ENCODE data around the gene CHCHD6.

Gene CHCHD6

DNA sequence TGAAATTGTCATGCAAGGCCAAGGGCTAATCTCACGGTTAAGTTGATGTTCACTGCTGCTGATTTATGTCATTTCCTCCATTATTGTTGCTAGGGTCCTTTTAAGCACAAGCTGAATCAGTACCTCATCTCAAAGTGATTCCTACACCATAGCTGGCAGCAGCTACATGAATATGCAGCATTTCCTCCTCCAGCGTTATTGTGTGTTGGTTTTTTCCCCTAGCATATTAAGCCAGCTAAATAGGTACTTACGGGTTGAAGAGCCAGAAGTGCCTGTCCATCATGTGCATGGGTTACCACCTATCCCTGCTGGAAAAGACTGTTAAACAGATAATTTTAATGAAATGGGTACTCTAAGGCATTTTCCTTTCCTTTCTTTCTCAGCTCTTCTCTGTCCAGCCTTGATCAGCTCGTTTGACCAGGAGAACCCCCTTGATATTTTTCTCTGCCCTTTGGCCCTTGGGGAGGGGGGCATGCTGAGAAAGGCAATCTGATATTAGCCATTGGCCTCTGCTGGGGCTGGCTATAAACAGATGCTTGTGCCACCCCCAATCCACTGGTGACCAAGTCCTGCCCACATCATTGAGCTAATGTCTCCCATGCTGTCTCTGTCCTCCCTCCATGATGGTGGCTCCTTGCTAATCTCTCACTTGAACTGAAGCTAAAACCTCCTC, 163.3 kb downstream of the CHCHD6 start:
- no peak for DNase-seq

DNA sequence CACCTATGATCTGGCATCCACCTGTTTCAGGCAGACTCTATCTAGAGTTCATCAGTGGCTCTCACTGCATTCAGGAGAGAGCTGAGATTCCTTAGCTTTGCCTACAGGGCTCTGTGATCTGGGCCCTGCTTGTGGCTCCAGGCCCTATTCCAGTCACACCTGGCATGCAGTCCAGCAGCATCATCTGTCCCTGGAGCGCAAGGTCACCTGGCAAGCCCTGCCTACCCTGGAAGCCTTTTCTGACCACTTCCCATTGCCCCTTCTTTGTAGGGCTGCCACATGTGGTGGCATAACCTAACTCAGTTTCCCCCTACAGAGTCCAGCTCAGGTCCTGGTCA, 163.8 kb downstream of the CHCHD6 start:
- no peak for DNase-seq

- no peak for DNase-seq
Measured at GRCh38 chr3:126870608-126871210, 166.7 kb downstream of the CHCHD6 start.

GRCh38 chr3:126872701-126873342, 168.8 kb downstream of the CHCHD6 start:
- DNase-seq = no peak

DNA sequence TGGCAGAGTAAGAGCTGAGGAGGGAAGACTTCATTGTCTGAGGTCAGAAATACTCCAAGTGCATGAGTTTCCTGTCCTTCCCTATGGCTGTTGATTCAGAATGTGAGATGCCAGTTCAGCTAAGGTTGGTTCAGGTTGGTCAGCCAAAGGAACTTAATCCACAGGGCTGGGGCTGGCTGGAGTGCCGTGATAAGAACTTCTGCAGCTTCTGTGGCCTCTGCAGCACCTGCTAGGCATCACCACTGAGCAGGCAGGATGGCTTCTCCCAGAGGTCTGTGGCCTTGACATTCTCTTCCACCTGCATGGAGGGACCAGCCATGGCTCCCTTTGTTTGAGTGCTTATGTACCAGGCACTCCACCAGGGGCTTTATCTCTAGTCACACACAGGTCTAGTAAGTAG, 169.4 kb downstream of the CHCHD6 start:
- DNase-seq = no peak

GRCh38 chr3:126878664-126879063, 174.6 kb downstream of the CHCHD6 start:
- DNase-seq = no peak

DNA sequence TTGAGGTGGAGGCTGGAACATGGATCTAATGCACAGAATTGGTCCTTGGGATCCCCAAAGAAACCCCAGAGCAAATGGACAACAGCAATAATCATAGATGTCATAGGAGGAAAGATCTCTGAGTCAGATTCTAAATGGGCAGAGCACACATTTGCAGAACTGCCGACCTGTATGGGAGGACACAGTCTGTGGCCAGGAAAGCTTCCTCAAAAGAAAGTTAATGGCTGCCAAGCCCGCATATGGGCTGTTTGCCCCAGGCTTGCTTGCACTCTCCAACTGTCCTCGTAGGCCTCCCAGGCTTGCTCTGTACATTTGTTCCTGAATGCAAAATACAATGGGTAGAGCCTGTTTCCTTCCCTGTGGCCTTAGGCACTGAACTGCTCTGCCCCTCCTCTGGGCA, 176.9 kb downstream of the CHCHD6 start:
- no peak for DNase-seq

- no peak for DNase-seq
Measured at GRCh38 chr3:126881861-126882260, 177.8 kb downstream of the CHCHD6 start.

GRCh38 chr3:126883241-126883640, 179.2 kb downstream of the CHCHD6 start:
- no peak for DNase-seq

- DNase-seq = no peak
Measured at GRCh38 chr3:126885425-126885824, 181.4 kb downstream of the CHCHD6 start.

DNA sequence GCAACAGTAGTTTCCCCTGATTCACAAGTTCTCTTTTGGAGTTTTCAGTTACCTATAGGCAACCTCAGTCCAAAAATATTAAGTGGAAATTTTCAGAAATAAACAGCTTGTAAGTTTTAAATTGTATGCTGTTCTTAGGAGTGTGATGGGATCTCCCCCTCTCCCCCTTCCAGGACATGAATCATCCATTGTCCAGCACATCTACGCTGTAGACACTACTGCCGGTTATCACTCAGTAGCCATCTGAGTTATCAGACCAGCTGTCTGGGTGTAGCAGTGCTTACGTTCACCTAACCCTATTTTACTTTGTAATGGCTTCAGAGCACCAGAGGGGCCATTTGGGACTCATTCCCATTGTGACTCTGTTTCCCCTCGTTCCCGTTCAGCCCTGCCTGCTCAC, 182.2 kb downstream of the CHCHD6 start:
- DNase-seq = no peak

GRCh38 chr3:126887686-126888085, 183.6 kb downstream of the CHCHD6 start:
- DNase-seq = no peak

- DNase-seq = no peak
Measured at GRCh38 chr3:126888186-126888760, 184.2 kb downstream of the CHCHD6 start.

DNA sequence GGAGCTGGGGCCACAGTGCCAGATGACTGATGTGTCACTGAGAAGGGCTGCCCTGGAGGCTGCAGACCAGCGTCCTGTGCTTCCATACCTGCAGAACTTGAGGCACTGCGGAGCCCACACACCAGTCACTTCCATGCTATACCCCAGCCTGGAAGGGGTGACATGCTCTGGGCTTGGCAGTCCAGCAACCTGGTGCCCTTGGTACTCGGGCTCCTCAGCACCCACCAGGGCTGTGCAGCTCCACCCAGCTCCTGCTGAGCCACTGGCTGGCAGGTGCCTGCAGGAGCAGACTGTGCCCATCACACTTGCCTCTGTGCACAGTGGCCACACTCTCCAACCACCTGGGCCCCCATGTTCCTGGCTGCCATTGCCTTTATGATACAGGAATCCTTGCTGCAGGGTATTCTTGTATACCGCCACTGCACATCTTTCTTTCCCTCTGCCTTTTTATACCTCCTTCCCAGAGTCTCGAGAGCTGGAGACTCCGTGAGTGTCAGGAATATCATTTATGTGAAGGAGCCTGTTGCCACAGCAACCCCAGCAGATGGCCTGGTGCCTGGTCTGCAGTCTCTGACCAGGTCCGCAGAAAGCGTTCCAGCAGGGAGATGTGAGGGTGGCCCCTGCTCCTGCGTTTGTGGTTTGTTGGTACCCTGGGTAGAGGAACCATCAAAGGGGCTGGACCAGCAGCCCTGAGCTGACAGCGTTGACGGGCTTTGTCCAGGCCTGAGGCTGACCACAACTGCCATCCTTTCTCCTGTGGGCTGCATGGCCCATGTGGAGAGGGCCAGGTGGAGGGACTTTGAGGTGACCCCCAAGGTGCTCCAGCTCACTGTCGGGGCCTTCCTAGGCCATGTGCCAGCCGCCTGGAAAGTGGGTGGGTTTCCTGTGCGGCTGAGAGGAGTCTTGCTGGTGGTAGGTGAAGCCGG, 185.5 kb downstream of the CHCHD6 start:
- no peak for DNase-seq

DNA sequence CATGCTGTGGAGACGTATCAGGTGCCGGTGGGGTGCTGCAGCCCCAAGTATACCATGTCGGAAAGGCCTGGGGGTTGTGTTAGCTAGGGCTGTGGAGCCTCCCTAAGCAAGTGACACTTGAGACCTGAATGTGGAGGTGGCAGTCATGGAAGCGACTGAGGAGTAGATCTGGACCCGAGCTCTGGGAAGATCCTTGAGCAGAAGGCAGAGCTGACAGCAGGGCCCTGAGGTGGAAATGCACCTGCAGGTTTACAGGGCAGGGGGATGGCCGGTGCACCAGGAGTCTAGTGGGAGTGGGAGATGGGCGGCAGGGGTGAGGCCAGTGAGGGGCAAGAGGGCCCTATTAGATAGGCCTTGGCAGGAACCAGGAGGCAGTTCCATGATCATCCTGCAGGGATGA, 187.1 kb downstream of the CHCHD6 start:
- no peak for DNase-seq

- no peak for DNase-seq
Measured at GRCh38 chr3:126891791-126892190, 187.8 kb downstream of the CHCHD6 start.

- no peak for DNase-seq
Measured at GRCh38 chr3:126893651-126894050, 189.6 kb downstream of the CHCHD6 start.

DNA sequence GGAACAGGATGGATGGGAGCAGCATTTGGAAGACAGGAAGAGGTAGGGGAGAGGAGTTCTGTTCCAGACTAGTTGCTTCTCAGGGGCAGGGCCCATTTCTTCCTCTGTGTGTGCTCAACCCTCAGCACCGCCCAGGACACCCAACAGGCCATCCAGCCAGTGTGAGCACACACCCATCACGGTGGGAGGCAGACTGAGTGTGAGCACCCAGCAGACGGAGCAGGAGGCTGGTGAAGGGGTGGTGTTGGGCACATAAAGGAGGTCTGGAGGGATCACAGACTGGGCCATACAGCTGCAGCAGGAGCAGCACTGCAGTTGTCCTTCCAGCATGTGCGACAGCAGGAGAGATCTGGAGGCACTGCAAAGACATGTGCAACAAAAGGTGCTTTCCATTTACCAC, 190.4 kb downstream of the CHCHD6 start:
- no peak for DNase-seq

DNA sequence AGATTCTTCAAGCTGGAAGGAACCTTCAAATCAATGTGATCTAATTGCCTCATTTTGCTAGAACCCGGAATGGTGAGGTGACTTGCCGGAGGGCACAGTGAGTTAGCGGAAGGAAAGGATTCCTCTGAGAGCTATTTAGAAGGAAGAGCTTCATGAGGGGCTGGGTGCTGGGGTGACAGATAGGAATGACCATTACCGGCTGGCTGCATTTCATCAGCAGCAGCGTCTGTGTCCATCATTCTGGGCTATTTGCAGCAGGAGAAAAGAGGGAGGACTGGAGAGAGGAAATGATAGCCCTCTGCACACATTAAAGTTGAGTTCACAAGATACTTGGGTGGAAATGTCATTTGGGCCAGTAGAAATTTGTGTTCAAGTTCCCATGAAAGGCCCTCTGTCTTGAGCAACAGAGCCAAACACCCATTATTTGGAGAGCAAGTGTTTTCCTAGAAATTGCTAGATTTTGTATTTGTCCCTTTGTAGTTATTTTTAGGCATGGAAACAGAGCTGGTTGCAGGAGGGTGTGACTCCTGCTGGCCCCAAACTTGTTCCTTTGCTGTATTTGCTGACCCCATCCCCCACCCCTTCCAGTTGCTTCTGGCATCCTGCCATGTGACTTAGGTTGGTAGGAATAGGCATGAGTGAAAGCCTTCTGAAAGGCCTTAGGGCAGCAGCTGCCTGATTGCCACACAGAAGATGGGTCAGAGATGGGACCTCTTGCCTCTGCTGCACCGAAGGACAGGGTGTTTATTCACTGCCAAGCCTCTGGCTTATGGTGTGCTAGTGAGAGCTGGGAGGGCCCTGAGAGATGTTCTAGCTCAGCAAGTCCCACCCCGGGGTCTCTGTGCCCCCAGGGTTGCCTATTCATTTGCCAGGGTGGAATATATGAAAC, 191.4 kb downstream of the CHCHD6 start:
- DNase-seq = no peak

- DNase-seq = no peak
Measured at GRCh38 chr3:126896067-126896441, 192.0 kb downstream of the CHCHD6 start.

DNA sequence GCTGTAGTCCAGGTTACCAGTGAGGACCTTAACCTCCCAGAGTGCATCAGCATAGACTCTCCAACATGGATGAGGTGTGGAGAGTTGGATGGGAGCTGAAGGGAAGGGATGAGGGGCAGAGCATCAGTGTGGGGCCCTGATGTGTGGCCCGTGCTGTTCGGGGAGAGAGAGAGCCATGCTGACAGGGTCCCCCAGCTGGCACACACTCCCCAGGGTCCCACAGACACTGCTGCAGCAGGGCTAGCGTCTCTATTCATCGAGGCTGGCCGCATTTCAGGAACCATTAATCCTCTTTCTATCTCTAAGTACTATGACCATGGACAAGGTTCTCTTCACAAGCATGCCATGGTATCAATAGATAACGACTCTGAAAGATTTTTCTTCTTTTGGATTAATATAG, 192.9 kb downstream of the CHCHD6 start:
- DNase-seq = no peak

- no peak for DNase-seq
Measured at GRCh38 chr3:126897943-126898342, 193.9 kb downstream of the CHCHD6 start.
